Frontal cortex (tissue), 4 donors: ENCODE measurements around the gene PRR35. TPM values are rescaled to one million over a fixed set of nuclear protein-coding genes. Genes with fewer than 3 reads are reported as not detected.

Source experiments
- DNase-seq, 2 donors: peaks; one replicate each; pipeline ENCODE4 v3.0.0; 2012; ENCODE audit warnings: low spot score in 2 of 2
- FAIRE-seq: peaks from 2 replicates; lab custom pipeline; 2012; peaks lifted over from hg19 to GRCh38; lab: Jason Lieb, UNC
- total RNA-seq: library from RNA; depleted of rRNA; stranded (reverse); fragments of >200 nt; gene quantifications from one replicate; pipeline ENCODE4 v1.2.3, GENCODE V29; 2014
- donor health status: control.
- donor health status: control.
- donor health status: control.

Gene PRR35
- total RNA-seq, 1 donor from 2014 or later: not detected

DNA sequence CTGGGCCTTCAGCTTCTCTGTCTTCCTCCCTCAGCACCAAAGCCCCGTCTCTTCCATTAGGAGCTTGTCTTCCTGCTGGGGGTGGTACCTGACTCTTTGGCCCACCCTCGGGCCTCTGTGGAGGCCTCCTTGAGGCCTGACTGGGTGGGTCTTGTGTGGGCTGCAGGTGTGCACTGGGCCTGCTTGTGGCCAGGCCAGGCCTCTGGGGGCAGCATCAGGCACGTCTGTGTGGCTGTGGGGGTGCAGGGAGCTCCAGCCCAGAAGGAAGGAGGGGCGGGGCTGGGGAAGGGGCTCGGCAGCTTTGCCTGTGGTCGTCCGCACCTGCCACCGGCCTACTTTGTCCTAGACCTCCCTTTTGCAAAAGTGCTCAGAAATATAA is 16.6 kb downstream of the PRR35 start:
- FAIRE-seq (no peak), DNase-seq (no peak)

DNA sequence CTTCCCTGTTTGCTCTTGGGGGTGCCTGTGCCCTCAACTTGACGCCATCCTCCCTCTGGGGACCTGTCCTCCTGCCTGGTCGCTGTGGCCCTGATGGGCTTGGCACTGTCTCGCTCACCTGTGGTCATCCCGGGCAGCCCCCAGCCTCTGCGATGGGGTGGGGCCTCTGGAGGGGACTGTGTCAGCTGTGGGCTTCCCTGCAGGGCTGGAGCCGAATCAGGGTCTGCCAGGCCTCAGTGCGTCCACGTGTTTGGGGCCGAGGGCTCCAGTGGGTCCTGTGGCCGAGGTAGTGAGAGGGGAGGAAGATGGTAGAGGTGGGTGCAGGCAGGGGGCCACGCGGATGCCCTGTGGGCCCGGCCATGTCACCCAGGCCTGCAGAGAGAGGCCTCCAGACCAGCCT is 17.6 kb downstream of the PRR35 start:
- DNase-seq (no peak), FAIRE-seq (no peak)

DNA sequence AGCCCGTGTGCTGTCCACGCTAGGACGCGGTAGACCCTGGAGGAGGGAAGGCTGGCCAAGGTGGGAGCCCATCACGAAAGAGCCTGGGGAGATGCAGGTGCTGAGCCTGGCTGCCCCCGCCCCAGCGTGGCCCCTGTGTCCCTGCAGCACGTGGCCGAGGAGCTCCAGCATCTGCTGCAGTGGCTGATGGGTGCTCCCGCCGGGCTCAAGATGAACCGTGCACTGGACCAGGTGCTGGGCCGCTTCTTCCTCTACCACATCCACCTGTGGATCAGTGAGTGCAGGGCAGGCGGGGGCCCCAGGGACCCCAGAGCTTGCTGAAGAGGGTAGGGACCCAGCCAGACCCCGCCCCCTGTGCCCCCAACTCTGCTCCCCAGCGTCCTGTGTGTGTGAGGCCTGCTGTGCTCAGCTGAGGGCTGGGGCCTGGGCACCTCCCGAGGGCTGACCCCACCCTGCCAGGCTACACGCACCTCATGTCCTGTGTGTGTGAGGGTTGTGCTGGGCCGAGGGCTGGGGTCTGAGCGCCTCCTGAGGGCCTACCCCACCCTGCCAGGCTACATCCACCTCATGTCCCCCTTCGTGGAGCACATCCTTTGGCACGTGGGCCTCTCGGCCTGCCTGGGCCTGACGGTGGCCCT is 18.2 kb downstream of the PRR35 start:
- FAIRE-seq (no peak), DNase-seq (no peak)

DNA sequence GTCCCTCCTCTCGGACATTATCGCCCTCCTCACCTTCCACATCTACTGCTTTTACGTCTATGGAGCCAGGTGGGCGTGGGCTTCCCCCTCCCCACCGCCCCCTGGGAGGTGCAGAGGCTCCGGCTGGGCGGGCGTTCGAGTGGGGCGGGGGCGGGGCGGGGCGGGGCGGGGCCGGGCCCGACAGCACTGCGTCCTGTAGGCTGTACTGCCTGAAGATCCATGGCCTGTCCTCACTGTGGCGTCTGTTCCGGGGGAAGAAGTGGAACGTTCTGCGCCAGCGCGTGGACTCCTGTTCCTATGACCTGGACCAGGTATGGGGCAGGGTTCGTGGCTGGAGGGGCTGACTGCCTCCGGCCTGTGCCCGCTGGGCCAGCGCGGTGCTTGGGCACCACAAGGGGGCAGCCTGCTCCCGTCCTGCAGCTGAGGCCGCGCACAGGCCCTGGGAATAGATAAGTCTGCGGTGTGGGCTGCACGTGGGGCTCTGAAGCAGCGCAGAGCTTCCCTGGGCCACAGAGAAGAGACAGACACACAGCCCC is 18.7 kb downstream of the PRR35 start:
- DNase-seq (peak in 1 of 2 donors; percentile 79), FAIRE-seq (no peak)

DNA sequence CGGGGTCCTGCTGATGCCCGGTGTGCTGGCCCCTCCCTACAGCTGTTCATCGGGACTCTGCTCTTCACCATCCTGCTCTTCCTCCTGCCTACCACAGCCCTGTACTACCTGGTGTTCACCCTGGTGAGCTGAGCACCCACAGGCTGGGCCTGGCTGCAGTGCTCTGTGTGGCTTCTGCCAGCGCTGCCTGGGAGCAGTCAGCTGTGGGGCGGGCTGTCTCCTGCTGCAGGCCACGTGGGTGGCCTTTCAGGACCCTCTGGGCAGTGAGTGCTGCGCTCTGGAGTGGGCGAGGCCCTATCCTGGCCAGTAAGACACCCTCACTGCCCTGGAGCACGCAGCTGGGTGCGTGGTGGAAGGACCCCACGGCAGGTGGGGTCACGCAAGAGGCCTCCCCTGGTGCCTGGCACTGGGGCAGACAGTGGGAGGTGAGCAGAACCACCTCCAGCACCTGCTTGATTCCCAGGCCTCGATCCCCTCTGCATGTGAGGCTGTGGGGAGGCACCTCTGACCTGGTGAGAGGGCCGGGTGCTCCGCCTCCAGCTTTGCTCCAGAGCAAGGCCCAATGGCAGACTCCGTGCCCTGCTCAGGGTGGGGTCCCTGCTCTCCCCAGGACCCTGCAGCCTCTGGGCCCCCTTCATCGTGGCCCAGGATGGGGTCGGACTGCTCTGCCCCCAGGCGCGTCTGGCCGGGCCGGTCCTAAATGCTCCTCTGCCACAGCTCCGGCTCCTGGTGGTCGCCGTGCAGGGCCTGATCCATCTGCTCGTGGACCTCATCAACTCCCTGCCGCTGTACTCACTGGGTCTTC is 20.1 kb downstream of the PRR35 start:
- no peak for FAIRE-seq
- DNase-seq: no peak

DNA sequence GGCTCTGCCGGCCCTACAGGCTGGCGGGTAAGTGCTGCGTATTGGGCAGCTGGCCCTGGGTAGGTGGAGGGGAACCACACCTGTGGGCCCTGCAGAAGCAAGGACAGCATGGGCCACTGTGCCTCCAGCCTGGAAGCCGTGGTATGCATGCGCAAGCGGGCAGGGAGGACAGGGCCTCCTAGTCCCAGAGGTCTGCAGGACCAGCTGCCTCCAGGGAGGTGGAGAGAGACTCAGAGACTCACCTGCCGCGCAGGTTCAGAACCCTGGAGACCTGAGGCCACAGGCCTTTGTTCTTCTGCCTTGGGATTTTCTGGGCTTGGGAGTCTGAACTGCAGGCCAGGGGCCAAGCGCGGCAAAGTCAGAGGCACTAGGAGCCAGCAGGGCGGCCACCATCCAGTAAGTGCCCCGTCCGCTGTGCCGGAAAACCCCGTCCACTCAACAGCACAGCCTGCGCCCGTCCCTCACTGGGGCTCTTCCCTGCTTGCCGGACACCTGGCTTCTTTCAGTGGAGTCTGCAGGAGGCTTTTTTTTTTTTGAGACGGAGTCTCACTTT is 20.8 kb downstream of the PRR35 start:
- FAIRE-seq (no peak), DNase-seq (no peak)

DNA sequence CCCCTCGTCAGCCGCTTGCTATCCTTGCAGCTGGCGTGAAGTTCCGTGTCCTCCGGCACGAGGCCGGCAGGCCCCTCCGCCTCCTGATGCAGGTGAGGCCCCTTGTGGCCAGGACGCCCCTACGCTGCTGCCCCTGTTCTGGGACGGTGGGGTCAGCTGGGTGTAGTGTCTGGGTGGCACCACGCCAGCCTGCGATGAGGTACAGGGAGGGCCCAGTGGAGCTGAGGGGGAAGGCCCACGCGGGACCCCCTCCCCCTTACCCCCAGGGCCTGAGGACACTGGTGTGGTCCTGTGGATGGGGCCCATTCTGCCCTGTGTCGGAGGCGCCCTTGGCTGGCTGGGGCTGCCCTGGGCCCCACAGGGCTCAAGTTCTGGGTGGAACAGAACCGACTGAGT is 22.0 kb downstream of the PRR35 start:
- no peak for FAIRE-seq
- DNase-seq: no peak

DNA sequence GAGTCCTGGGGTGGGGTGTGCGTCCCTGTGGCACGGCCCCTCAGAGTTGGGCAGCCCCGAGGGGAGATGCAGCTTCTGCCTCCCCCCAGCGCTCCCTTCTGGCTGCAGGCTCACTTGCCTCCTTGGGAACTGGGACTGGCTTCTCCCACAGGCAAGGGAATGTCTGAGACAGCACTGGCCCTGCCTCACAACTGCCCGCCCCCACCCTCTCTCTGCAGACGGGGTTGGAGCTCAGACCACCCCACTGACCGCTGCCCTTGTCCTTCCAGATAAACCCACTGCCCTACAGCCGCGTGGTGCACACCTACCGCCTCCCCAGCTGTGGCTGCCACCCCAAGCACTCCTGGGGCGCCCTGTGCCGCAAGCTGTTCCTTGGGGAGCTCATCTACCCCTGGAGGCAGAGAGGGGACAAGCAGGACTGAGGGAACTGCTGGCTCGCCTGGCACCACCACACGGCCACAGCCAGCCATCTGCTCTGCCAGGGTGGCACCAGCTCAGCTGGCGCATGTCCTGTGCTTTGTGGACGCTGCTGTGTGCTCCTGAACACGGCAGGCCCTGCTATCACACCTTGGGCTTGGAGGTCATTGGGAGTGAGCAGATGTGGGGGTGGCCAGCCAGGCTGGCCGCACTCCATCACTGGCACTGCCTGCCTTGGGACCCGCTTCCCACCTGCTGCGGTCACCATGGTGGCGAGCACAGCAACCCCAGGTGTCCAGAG is 22.6 kb downstream of the PRR35 start:
- DNase-seq: peak in 1 of 2 donors; percentile 52
- no peak for FAIRE-seq

DNA sequence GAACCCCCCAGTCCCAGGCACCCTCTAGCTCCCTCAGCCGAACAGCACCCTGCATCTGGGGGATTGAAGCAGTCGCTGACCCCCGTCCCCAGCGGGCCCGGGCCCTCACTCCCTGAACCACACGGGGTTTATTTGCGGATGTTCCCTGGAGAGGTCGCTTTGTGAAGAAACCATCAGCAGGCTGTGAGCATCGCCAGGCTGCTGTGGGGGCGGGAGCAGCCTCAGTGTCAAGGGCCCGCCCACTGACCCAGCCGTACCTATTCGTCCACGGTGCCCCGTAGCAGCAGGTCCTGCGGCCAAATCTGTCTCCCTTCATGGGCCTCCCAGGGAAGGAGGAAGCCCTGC is 23.2 kb downstream of the PRR35 start:
- DNase-seq: no peak
- FAIRE-seq: no peak

DNA sequence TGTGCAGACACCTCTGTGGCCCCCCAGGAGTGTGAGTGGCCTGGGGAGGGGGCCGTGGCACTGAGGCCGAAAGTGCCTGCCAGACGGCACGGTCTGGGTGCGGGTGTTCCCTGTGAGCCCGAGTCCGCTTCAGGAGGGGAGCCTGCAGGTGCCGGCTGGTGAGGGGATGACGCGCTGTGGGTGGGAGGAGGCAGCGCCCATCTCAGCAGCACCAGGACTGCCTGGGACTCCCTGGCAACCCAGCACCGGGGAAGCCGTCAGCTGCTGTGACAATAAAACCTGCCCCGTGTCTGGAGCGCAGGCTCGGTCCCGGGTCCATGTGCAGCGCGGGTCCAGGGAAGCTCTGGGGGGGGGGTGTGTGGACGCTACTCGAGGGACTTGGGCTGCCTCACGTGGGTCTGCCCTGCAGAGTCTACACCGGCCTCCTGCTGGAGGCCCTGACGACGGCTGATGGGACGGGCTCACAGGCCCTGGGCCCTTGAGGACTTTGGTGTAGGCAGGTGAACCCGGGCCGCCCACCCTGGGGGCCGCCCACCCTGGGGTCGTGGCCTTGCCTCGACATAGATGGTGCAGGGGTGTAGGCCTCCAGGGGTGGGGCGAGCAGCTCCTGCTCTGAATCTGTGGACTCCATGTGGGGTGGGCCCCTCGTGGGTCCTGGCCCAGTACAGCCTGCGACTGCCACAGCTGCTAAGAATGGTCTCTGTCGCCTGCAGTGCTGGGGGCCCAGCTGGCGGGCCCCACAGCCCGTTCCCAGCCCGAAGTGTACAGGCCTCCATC is 23.8 kb downstream of the PRR35 start:
- no peak for FAIRE-seq
- peak in 1 of 2 donors; percentile 62 for DNase-seq

DNA sequence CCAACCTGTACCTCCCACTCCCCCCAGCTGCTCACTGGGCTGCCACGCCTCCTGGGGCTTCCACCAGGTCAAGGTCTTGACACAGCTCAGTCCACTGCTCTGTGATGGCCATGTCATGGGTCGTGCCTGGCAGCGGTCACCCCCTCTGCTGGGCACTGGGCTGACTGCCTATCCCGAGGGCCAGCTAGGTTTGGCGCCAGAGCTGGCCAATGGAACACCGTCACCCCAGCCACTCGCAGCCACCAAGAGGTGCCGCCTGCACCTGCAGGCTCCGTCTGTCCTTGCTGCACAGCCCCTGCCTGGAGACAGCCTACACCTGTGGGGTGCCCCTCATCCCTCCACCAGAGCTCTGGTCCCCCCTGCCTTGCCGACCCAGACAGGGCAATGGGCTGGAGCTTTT is 25.2 kb downstream of the PRR35 start:
- DNase-seq (no peak), FAIRE-seq (no peak)

DNA sequence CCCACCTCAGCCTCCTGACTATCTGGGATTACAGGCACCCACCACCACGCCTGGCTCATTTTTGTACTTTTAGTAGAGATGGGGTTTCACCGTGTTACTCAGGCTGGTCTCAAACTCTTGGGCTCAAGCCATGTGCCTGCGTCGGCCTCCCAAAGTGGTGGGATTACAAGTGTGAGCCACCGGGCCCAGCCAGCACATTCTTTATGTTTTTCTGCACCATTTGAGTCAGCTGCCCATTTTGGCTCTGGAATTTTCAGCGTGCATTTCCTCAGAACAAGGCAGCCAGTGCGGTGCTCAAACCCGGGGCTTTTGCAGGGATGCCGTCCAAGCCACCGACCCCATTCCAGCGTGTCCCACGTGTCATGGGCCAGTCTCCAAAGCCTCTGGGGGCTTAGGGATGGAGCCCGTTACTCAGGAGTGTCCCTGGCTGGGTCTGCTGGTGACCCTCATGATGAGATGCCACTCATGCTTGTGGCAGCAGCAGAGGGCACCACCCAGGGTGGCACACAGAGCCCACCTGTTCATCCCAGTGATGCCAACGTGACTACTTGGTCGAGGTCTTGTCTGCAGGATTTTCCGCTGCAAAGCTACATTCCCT is 26.0 kb downstream of the PRR35 start:
- DNase-seq (no peak), FAIRE-seq (no peak)

DNA sequence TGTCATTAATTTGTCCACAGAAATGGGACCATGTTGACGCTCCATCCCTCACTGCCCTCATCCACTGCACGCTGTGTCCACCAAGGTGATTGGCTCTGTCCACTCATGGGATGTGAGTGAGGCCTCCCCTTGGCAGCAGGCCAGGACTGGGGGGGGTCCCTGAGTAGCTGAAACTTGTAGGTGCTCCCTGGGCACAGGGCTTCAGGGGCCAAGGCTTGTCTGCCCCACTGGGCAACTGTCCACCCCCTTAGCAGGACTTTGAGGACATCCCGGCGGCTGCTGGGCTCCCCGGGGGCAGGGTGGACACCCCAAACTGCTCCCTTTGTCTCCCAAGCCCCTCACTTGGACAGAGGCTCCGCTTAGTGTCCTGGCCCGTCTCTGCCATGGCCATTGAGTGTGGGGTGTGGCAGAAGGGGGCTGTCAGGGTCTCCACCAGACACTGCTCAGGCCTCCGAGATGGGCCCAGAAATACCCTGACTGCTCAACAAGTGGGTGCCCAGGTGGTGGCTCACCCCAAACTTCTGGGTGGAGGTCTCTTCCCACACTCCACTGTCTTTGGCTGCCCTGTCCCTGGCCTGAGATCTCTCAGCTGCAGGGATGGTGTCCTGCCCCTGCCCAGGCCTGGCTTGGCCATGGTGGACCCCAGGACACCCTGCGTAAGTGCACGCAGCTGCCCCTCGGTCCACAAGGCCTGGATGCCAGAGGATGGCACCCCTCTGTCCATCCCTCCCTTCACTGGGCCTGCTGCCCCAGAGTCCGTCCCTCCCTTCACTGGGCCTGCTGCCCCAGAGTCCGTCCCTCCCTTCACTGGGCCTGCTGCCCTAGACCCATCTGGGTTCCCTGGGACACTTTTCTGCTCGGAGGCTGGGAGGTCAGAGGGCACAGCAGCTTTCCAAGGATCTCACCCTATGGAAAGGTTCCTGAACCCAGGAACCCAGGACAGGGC is 26.7 kb downstream of the PRR35 start:
- FAIRE-seq (no peak), DNase-seq (no peak)

DNA sequence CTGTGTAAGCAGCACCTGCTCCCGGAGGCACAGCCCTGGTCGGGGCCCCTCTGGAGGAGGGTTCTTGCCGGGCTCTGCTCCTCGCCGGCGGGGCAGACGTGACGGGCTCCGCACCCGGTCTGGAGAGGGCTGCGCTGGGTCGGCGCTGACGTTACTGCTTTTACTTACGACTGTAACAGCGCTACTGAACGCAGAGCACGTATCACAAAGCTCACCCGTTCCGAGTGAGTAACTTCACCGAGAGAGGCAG is 28.4 kb downstream of the PRR35 start:
- DNase-seq (no peak), FAIRE-seq (no peak)

DNA sequence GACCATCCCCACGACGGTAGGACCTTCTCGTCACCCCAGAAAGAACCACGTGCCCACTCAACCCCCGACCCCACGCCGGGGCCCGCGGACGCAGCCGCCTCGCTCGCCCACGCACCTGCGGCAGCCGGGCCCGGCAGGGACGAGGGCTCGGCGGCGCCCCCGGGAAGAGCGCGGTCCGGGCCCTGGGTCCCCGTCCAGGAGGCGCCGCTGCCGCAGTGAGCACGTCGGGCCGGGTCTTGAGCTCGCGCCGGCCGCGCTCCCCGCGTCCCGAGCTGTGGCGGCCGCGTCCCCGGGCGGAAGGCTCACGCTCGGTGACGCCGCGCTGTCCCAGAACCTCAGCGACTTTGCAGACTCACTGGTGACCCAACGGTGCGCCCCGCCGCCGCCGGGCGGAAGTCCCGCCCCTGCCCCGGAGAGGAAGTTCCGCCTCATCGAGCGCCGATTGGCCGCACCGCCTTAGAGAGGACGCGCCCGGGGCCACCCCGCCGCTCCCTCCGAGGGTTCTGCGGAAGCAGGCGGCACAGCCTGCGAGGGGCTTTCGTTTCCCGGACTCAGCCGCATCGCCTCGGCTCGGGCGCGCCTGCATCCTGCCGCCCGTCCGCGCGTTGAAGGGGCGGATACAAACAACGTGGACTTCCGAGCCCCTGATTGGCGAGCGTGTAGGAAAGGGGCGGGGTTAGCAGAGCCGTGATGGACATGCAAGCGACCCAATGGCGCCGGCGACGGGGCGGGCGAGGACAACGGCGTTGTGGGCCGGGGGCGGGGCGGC is 28.9 kb downstream of the PRR35 start:
- FAIRE-seq: no peak
- DNase-seq: peak; percentile 92 to 97

DNA sequence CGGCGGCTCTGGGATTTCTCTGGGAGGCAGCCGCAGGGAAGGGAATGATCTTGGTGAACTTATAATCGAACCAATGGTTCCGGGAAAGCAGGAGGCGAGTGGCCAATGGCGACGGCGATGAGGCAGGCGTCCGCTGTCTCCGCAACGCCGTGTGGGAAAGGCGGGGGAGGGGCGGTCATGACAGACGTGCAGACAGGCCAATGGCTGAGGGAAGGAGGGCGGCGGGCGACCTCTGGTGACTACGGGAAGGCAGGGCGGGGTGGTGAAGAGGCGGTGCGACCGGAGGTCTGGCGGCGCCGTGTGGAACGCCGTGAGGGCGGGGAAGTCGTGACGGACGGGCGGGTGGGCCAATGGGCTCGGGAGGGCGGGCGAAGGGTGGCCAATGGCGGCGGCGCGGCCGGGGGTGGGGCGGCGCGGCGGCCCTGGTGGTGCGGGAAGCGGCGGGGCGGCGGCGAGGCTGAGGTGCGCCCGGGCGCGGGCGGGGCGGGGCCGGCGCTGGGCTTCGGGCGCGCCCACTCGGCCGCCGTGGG is 29.5 kb downstream of the PRR35 start, which contains the start of gene RAB40C:
RAB40C (plus strand) TSS at position 409 of the 530 bp plus-strand sequence. CDS start 226 bp downstream, outside the sequence.
- DNase-seq: peak; percentile 98 to 99
- no peak for FAIRE-seq

DNA sequence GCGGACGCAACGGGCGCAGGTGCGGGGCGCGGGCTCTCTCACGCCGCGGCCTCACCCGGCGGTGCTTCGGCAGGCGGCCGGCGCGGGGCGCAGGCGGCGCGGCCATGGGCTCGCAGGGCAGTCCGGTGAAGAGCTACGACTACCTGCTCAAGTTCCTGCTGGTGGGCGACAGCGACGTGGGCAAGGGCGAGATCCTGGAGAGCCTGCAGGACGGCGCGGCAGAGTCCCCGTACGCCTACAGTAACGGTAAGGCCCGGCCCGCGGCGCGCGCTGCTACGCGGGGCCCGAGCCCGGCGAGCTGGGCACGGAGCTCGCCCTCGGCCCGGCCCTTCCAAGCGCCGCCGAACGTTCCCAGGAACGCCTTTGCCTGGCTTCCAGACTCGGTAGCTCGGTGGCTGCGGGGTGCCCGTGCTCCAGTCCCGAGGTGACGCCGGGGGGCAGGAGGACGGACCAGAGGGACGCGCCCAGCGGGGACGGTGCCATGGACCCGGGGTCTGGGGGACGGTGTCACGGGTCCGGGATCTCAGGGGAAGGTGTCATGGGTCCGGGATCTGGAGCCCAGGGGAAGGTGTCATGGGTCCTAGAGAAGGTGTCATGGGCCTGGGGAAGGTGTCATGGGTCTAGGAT is 30.1 kb downstream of the PRR35 start:
- DNase-seq (no peak), FAIRE-seq (no peak)
